GM06990 (cell line): Measurements from ENCODE around the gene F2RL1.
"Not testable (repeated sequence)": the region's sequence is repeated elsewhere in the genome, so short reads cannot be mapped to it uniquely, and the experiment has no call there.

Source experiments
- DNase-seq: peaks from one replicate; pipeline ENCODE4 v3.0.0-alpha.2; 2011; ENCODE audit not compliant: insufficient read length; ENCODE audit errors: extremely low read depth
- H3K27me3 ChIP-seq: replicated peaks from 2 replicates; pipeline ENCODE4 v1.6.0; 2011; ENCODE audit warnings: low read length; ENCODE audit not compliant: control insufficient read depth, insufficient read depth
- H3K36me3 ChIP-seq: 2 replicates; pipeline ENCODE4 v1.5.1; 2011; ENCODE audit warnings: low read length; ENCODE audit not compliant: control insufficient read depth, insufficient read depth
- H3K4me3 ChIP-seq: replicated peaks from 2 replicates; pipeline ENCODE4 v1.5.1; 2011; ENCODE audit warnings: low read depth, mild to moderate bottlenecking, control low read depth, low read length
- TF ChIP-seq, protein P1 (sequence below): IDR thresholded peaks from 2 replicates; pipeline ENCODE4 v1.5.1; 2011; ENCODE audit warnings: low read length, control low read depth, mild to moderate bottlenecking, inconsistent platforms; ENCODE audit not compliant: insufficient read depth, poor library complexity, severe bottlenecking

Gene F2RL1

DNA sequence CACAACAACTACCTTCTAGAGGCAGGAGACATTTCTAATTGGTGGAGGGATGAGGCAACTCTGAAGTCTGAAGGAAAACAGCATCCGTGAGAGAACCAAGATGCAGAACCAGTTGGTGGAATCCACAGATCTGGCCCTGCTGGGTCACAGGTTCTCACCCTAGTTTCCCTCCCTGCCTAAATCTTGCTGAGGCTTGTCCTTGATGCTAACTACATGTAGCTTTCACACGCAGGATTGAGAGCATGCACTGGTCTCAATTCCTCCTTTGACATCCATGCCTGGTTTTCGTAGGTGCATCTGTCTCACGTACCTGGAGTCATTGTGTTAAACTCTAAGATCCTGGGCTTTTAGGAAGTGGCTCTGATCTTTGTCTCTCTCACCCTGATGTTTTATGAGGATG lies 9.7 kb upstream of the F2RL1 start:
- DNase-seq, result no peak
- H3K27me3 ChIP-seq, result no peaks in the 10 kb centered on the region
- TF ChIP-seq, protein P1, sequence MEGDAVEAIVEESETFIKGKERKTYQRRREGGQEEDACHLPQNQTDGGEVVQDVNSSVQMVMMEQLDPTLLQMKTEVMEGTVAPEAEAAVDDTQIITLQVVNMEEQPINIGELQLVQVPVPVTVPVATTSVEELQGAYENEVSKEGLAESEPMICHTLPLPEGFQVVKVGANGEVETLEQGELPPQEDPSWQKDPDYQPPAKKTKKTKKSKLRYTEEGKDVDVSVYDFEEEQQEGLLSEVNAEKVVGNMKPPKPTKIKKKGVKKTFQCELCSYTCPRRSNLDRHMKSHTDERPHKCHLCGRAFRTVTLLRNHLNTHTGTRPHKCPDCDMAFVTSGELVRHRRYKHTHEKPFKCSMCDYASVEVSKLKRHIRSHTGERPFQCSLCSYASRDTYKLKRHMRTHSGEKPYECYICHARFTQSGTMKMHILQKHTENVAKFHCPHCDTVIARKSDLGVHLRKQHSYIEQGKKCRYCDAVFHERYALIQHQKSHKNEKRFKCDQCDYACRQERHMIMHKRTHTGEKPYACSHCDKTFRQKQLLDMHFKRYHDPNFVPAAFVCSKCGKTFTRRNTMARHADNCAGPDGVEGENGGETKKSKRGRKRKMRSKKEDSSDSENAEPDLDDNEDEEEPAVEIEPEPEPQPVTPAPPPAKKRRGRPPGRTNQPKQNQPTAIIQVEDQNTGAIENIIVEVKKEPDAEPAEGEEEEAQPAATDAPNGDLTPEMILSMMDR, result no peak
- H3K4me3 ChIP-seq, result no peak overlapping the region
- no peaks in the 10 kb centered on the region for H3K36me3 ChIP-seq

DNA sequence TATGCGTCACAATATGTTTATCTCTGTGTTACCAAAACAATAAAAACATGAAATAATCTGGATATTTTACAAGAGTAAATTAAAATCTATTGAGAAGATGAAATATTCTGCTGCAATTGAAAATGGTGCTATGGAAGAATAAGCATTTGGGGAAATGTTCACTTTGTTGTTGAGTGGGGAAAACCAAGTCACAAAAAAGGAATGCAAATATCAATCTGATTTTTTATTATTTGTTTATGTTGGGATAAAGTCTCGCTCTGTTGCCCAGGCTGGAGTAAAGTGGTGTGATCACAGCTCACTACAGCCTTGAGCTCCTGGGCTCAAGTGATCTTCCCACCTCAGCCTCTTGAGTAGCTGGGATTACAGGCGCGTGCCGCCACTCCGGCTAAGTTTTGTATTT lies 8.6 kb upstream of the F2RL1 start:
- Histone ChIP-seq H3K36me3 (no peaks in the 10 kb centered on the region), H3K4me3 (no peak overlapping the region), H3K27me3 (no peaks in the 10 kb centered on the region)
- DNase-seq, result no peak
- TF ChIP-seq, protein P1, result no peak

DNA sequence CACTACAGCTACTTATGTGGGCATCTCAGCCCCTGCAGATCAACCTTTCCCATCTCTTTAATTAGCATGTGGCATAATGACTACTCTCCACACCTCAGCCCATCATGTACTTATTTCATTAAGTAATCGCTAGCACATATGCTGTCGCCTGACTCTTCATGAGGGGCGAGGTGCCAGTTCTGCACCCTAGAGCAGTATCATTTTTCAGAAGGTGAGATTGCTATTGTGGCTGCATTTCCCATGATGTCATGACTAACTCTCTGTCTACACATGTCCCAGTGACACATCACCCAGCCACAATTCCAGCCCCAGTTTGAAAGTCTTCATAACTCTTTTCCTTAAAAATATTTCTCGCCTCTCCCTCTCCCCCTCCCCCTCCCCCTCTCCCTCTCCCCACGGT lies 7.6 kb upstream of the F2RL1 start:
- TF ChIP-seq, protein P1, result no peak
- Histone ChIP-seq H3K27me3 (no peaks in the 10 kb centered on the region), H3K4me3 (no peak overlapping the region), H3K36me3 (no peaks in the 10 kb centered on the region)
- DNase-seq, result no peak

DNA sequence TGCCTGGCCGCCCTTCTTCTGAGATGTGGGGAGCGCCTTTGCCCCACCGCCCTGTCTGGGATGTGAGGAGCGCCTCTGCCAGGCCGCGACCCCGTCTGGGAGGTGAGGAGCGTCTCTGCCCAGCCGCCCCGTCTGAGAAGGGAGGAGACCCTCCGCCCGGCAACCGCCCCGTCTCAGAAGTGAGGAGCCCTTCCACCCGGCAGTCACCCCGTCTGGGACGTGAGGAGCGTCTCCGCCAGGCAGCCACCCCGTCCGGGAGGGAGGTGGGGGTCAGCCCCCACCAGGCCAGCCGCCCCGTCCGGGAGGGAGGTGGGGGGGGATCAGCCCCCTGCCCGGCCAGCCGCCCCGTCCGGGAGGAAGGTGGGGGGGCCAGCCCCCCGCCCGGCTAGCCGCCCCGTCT lies 6.6 kb upstream of the F2RL1 start:
- H3K27me3 ChIP-seq, result not testable (repeated sequence)

DNA sequence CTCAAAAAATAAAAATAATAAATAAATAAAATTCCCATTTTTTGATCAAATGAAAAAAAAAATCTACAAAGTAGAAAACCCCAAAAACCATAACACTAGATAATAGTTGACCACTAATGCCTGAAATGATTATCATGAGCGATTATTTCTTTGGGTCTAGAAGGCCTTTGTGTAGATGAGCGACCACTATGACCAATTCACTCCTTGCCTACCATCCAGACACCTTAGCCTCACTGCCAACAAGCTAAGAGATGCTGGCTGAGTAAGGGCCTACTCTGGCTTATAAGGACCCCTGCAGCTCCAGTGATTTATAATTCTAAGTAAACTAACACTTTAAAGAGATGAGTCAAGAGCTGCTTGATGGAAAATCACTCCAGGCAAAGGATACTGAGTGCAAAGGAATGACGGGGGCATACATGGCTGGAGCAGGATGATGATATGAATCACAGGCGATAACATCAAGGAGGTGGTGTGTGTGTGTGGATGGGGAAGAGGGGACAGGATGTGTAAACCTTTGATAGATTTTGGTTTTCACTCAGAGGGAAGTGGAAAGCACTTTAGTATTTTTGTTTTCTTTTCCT lies 4.8 kb upstream of the F2RL1 start:
- TF ChIP-seq, protein P1, result no peak
- Histone ChIP-seq H3K27me3 (no peaks in the 10 kb centered on the region; the same call in 1 of the 2 replicates), H3K36me3 (no peaks in the 10 kb centered on the region), H3K4me3 (no peak overlapping the region)
- no peak for DNase-seq

More for the DNA sequence above, 6.6 kb upstream of the F2RL1 start:
- H3K4me3 ChIP-seq, DNase-seq, H3K36me3 ChIP-seq: not testable (repeated sequence)

DNA sequence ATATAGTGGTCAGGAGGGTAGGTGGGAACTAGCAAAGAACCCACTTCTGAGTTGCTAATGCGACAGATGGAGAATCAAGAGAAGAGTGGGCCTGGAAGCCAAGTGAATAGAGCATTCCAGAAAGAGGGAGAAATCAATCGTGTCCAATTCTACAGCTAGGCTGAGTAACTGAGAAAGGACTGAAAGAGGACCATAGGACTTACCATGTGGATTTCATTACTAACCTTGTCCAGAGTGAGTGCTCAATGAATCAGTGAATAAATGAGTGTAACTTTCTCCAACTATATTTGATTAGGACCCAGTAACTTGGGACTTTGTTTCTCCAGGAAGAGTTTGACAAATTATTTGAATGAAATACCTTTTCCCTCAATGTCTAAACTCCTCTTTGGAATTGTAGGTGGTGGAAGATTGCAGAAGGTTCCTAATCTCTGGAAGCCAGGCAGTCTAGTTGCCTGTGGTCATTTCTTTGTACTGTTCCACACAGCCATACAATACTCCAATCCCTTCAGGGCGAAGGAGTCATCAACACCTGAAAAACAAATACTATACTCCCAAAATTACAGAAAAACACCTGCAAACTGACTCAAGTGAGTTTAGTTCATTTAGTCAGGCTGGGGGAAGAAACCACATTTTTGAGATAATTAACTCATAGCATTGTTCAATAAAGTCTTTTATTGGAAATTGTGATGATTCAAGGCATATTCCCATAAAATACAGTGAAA lies 2.6 kb upstream of the F2RL1 start:
- DNase-seq, result no peak
- Histone ChIP-seq H3K27me3 (no peaks in the 10 kb centered on the region; the same call in none of the 2 replicates), H3K36me3 (no peaks in the 10 kb centered on the region), H3K4me3 (no peak overlapping the region)
- TF ChIP-seq, protein P1, result no peak
